H4 (cell line): ENCODE results near the gene PIGU. TPM values are rescaled to one million over a fixed set of nuclear protein-coding genes. Genes with fewer than 3 reads are reported as not detected.
"Not testable (repeated sequence)": the region's sequence is repeated elsewhere in the genome, so short reads cannot be mapped to it uniquely, and the experiment has no call there.

Experiments used
- DNase-seq: peaks from one replicate; pipeline ENCODE4 v3.0.0-alpha.2; 2015; ENCODE audit warnings: low spot score
- total RNA-seq: library from RNA; depleted of rRNA; stranded (reverse); fragments of >200 nt; shearing (Covaris generic); gene quantifications from 2 replicates; pipeline ENCODE4 v1.2.3, GENCODE V29; 2014

Gene PIGU
- total RNA-seq, 1 experiment from 2014 or later: 35.8 TPM

DNA sequence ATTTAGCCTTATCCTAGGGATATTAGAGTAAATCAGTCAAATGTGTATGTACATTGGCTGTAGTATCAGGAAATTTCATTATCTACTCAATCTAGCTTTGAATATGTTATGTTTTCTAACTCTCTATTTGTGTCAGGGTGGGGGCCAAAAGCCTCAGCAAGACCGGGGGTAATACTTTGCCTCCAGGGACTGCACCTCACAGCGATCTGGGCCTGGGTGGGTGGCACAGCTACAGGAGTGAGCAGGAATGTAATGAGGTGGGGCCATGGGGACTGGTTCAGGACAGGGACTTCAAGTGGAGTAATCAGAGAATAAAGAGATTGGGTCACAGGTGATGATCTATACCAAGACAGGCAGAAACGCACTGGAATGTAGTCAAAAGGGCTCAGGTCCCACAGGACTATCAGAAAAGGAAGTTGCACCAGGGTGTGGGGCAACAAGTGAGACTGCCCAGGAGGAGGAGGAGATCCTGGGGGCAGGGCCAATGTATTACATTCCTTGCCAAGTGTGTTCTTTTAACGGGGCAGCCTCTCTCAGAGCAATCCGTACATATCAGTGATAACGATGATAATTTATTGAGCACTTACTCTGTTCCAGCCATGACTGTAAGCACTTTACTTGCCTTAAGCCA lies 54.0 kb downstream of the PIGU start:
- DNase-seq: no peak

GRCh38 chr20:34621383-34622367 lies 55.2 kb downstream of the PIGU start:
- DNase-seq: no peak

GRCh38 chr20:34621036-34621343 lies 55.9 kb downstream of the PIGU start:
- no peak for DNase-seq

- DNase-seq: no peak
These were observed 58.2 kb downstream of the PIGU start for GRCh38 chr20:34618676-34619075.

GRCh38 chr20:34616913-34617312 lies 60.0 kb downstream of the PIGU start:
- not testable (repeated sequence) for DNase-seq

DNA sequence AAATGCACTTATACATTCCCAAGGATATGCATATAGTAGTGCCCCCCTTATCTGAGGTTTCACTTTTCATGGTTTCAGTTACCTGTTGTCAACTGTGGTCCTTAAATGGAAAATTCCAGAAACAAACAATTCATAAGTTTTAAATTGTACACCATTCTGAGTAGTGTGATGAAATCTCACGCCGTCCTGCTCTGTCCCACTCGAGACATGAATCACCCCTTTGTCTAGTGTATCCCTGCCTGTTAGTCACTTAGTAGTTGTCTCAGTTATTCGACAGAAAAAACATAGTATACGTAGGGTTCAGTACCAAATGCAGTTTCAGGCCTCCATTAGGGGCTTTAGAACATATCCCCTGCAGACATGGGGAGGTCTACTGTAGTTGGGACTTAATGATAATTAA lies 61.4 kb downstream of the PIGU start:
- DNase-seq: no peak

- not testable (repeated sequence) for DNase-seq
These were observed 64.9 kb downstream of the PIGU start for GRCh38 chr20:34611976-34612375.

DNA sequence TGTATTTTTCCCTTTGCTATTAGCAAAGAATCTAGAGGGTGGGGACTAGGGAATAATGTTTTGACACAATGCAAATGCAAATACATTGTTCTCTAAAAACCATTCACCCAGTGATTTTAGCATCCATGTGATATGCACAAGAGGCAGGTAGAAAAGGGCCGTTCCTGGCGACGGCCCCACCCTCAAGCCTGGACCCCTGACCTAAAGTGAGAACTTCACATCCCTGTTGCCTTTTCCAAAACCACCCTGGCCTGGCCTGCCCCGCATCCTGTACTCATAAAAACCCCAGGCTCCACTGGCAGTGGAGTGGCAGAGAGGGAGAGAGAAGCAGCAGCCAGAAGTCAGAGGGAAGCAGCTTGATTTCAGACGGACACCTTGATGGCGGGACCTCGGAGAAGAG lies 69.8 kb downstream of the PIGU start:
- no peak for DNase-seq

DNA sequence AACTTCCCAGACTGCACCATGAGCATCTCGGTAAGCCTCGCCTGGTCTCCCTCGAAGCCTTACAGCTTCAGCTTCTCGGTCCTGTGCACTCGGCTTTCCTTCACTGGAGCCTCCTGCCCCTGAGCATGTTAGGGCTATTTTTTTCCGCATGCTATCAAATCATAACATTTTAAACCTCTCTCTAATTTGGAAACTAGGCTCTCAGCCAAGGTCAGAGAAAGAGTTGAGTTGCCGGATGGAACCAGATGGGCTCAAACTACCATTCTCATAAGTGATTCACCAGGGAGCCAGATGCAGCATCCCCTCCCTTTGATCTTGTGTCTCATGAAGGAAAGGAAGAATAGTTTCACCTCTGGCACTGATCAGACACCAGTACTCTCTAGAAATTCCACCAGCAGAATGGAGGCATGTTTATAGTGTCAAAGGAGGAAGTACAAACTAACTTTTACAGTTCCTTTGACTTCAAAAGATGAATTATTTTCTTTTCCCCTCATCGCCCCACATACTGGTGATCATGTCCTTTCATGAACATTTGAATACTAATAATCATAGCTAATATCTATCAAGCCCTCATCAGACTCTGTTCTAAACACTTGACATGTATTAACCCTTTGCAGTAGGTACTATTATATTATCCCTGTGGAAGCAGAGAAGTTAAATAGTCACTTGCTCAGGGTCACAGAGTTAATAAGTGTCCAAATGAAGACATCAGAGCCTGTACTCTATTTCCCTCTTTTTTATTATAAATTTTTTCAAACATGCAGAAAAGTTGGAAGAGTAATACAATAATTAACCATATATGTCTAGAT lies 71.7 kb downstream of the PIGU start:
- no peak for DNase-seq

GRCh38 chr20:34600892-34601653 lies 75.8 kb downstream of the PIGU start:
- DNase-seq: no peak

DNA sequence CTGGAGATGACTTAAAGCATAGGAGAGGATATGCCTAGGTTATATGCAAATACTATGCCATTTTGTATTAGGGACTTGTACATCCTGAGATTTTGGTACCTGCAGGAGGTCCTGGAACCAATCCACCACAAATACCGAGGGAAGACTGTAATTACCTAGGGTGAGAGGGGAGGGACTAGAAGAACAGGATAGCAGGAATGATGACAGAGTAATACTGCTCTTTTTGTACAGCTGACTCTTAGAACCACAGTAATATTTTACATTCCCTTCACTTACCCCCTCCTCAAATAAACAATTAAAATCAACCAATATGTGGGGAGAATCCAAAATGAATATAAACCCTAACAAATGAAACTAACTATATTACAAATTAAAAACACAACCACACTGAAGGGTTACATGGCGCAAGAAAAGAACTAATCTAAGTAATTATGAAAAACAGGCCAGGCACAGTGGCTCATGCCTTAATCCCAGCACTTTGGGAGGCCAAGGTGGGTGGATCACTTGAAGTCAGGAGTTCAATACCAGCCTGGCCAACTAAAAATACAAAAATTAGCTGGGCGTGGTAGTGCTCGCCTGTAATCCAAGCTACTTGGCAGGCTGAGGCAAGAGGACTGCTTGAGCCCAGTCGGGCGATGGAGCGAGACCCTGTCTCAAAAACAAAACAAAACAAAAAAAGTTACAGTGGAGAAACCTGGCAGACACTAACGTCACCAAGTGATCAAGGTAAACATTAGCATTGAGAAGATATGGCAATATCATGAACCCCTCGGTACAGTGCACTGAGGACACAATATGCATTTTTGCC lies 81.3 kb downstream of the PIGU start:
- no peak for DNase-seq

GRCh38 chr20:34586488-34587163 lies 90.3 kb downstream of the PIGU start:
- DNase-seq: no peak

GRCh38 chr20:34585019-34585418 lies 91.9 kb downstream of the PIGU start:
- DNase-seq: no peak

- no peak for DNase-seq
These were observed 93.3 kb downstream of the PIGU start for GRCh38 chr20:34583544-34583943.

DNA sequence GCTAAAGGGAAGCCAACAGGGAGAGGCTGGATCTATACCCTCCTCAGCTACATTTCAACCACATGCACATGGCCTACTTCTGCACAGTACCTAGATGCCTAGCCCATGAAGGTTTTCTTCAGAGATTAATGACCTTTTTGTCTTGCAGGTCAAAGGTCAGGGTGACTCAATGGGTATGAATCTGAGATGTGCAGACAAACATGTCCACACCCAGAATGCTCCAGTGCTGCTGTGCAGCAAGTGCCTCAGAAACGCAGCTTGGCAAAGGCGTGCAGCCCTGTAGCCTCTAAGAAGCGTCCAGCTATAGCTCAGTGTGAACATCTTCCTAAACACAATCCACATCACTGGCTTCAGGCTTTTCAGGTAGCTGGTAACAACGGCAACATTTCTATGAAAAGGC lies 94.0 kb downstream of the PIGU start:
- no peak for DNase-seq

DNA sequence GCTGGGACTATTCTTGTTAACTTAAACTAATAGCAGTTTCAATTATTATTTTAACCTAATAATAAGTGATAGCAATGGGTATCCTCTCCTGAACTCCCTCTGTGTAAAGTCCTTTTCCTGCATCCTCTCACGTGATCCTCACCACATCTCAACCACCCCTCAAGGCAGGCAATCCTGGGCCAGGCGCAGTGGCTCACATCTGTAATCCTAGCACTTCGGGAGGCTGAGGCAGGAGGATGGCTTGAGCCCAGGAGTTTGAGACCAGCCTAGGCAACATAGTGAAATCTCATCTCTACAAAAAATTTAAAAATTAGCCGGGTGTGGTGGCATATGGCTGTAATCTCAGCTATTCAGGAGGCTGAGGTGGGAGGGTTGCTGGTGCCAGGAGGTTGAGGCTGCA lies 94.7 kb downstream of the PIGU start:
- no peak for DNase-seq

GRCh38 chr20:34581341-34582184 lies 95.3 kb downstream of the PIGU start:
- DNase-seq: peak; percentile 45

GRCh38 chr20:34579979-34580940 lies 96.6 kb downstream of the PIGU start:
- no peak for DNase-seq
